GM15510 (cell line): ENCODE measurements around the gene HNRNPC.

Experiments
- POLR2A ChIP-seq: IDR thresholded peaks from 3 replicates; pipeline ENCODE4 v1.6.1; 2011; ENCODE audit warnings: borderline replicate concordance; ENCODE audit not compliant: insufficient read length; ENCODE audit errors: extremely low read depth

Gene HNRNPC

GRCh38 chr14:21191809-21192446 is 77.3 kb downstream of the HNRNPC start:
- no peak for TF ChIP-seq POLR2A

GRCh38 chr14:21191261-21191808 is 77.9 kb downstream of the HNRNPC start:
- TF ChIP-seq POLR2A, result no peak

GRCh38 chr14:21185491-21185890 is 83.8 kb downstream of the HNRNPC start:
- no peak for TF ChIP-seq POLR2A

GRCh38 chr14:21184254-21184653 is 85.0 kb downstream of the HNRNPC start:
- no peak for TF ChIP-seq POLR2A

GRCh38 chr14:21182166-21182565 is 87.1 kb downstream of the HNRNPC start:
- TF ChIP-seq POLR2A, result no peak

- no peak for TF ChIP-seq POLR2A
Measured at GRCh38 chr14:21171128-21171527, 98.1 kb downstream of the HNRNPC start.

GRCh38 chr14:21169573-21169972 is 99.7 kb downstream of the HNRNPC start:
- no peak for TF ChIP-seq POLR2A

- no peak for TF ChIP-seq POLR2A
Measured at GRCh38 chr14:21168055-21168454, 101.2 kb downstream of the HNRNPC start.

GRCh38 chr14:21163871-21164291 is 105.4 kb downstream of the HNRNPC start:
- no peak for TF ChIP-seq POLR2A

GRCh38 chr14:21162081-21162480 is 107.2 kb downstream of the HNRNPC start:
- TF ChIP-seq POLR2A, result no peak

GRCh38 chr14:21160061-21160610 is 109.1 kb downstream of the HNRNPC start:
- TF ChIP-seq POLR2A, result no peak
